Common myeloid progenitor, CD34-positive (primary cell): Measurements from ENCODE around the gene CDC42BPB.

Experiments
- CTCF ChIA-PET: fragments of 350-600 bp; sonication (Branson Sonifier 250); formaldehyde crosslinking; loops from one replicate; lab custom pipeline; 2021; ENCODE audit warnings: antibody characterized with exemption; lab: Charles Lee
- POLR2A ChIA-PET: fragments of 350-600 bp; sonication (Branson Sonifier 250); formaldehyde crosslinking; loops from one replicate; lab custom pipeline; 2021; ENCODE audit warnings: antibody characterized with exemption; lab: Charles Lee
- DNase-seq, 3 donors: peaks; one replicate each; pipeline versions ENCODE4 v3.0.0 to v3.0.0-alpha.2; 2013
- H3K27ac ChIP-seq, 2 experiments: 1 replicate in 1 of 2; 2 replicates in 1 of 2; pipeline ENCODE4 v1.7.0; 2013; ENCODE audit warnings: inconsistent platforms in 2 of 2, low read length in 2 of 2, mild to moderate bottlenecking in 2 of 2, low read depth in 1 of 2, moderate library complexity in 1 of 2; ENCODE audit not compliant: severe bottlenecking in 2 of 2, insufficient read depth in 1 of 2, poor library complexity in 1 of 2
- H3K27me3 ChIP-seq, 5 experiments: replicated peaks in 2 of 5; 1 replicate in 3 of 5; 2 replicates in 2 of 5; pipeline versions ENCODE4 v1.6.1 to v1.7.0; 2013; ENCODE audit warnings: low read length in 4 of 5, mild to moderate bottlenecking in 2 of 5, moderate library complexity in 2 of 5, inconsistent platforms in 1 of 5; ENCODE audit not compliant: insufficient read depth in 5 of 5, control insufficient read depth in 4 of 5
- H3K36me3 ChIP-seq, 4 experiments: 1 replicate in 2 of 4; 2 replicates in 2 of 4; pipeline versions ENCODE4 v1.6.1 to v1.7.0; 2013; ENCODE audit warnings: low read length in 3 of 4, control low read depth in 1 of 4, mild to moderate bottlenecking in 1 of 4; ENCODE audit not compliant: control insufficient read depth in 4 of 4, insufficient read depth in 4 of 4
- H3K4me1 ChIP-seq, 4 experiments: 1 replicate in 3 of 4; 2 replicates in 1 of 4; pipeline versions ENCODE4 v1.6.1 to v1.7.1; 2013; ENCODE audit warnings: low read length in 3 of 4, mild to moderate bottlenecking in 3 of 4, control low read depth in 1 of 4, inconsistent platforms in 1 of 4, moderate library complexity in 1 of 4; ENCODE audit not compliant: control insufficient read depth in 4 of 4, insufficient read depth in 4 of 4; ENCODE audit errors: control extremely low read depth in 1 of 4
- H3K4me3 ChIP-seq, 7 experiments: 1 replicate in 4 of 7; 2 replicates in 3 of 7; pipeline versions ENCODE4 v1.5.1 to v1.7.0; 2013; ENCODE audit warnings: mild to moderate bottlenecking in 7 of 7, low read length in 6 of 7, moderate library complexity in 6 of 7, inconsistent platforms in 2 of 7, low read depth in 2 of 7, control low read depth in 1 of 7; ENCODE audit not compliant: insufficient read depth in 4 of 7, control insufficient read depth in 1 of 7; ENCODE audit errors: extremely low read depth in 1 of 7
- H3K9me3 ChIP-seq, 5 experiments: 1 replicate in 4 of 5; 2 replicates in 1 of 5; pipeline versions ENCODE4 v1.6.1 to v1.7.1; 2013; ENCODE audit warnings: low read length in 4 of 5, mild to moderate bottlenecking in 2 of 5, inconsistent platforms in 1 of 5, low read depth in 1 of 5, moderate library complexity in 1 of 5; ENCODE audit not compliant: control insufficient read depth in 4 of 5, insufficient read depth in 2 of 5; ENCODE audit errors: control extremely low read depth in 1 of 5
- WGBS: methylation state at CpG from one replicate; pipeline ENCODE4 v1.1.5; 2013; ENCODE audit not compliant: insufficient coverage; 5-methylcytosine and 5-hydroxymethylcytosine counted together

Gene CDC42BPB

GRCh38 chr14:103014466-103015228 is 42.7 kb downstream of the CDC42BPB start:
- ChIA-PET POLR2A (interaction anchor here (0.6 kb wide), 1 partner anchor 35 kb away, joined by 3 read pairs; no protein-coding TSS in a partner anchor), CTCF (interaction anchor here (1.1 to 1.3 kb wide), 2 partner anchors 13 to 17 kb away, joined by 3 read pairs; no protein-coding TSS in a partner anchor)
- peaks cover 0 to 18% (median 14%) of the 10 kb centered on the region in 4 experiments for H3K4me1 ChIP-seq
- DNase-seq, result peak; percentile 29 to 49 (median 37)
- WGBS, result 14% methylated on average over 4 of the region's 11 CpGs
- no peaks in the 10 kb centered on the region for H3K9me3 ChIP-seq
- peaks cover 0 to 3% (median 0%) of the 10 kb centered on the region in 5 experiments for H3K27me3 ChIP-seq
- H3K4me3 ChIP-seq, result peak overlapping the region in 4 of 7 experiments; percentile 38 to 73 (median 40)
- H3K36me3 ChIP-seq, result no peaks in the 10 kb centered on the region
- H3K27ac ChIP-seq, result peak overlapping the region in 1 of 2 experiments; percentile 52

DNA sequence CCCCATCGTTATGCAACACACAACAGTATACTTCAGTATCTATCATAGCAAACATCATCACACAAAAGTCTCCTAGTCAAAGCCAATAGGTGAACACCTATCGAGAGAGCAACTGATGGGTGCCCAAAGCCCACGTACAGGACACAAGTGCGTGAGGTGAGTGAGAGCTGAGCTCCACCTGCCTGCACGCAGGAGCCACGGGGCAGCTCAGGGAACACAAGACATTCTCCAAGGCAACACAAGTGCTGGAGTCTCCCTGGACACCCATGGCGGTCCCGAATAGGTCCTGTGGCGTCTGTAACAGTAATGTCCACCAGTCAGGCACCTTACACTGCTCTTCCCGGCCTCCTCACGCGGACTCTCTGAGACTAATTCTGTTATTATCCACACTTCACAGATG is 44.3 kb downstream of the CDC42BPB start:
- no peaks in the 10 kb centered on the region for H3K9me3 ChIP-seq
- no peak overlapping the region for H3K4me3 ChIP-seq
- ChIA-PET CTCF (no interaction called here), POLR2A (no interaction called here)
- peaks cover 0 to 2% (median 0%) of the 10 kb centered on the region in 4 experiments for H3K36me3 ChIP-seq
- H3K4me1 ChIP-seq, result peaks cover 0 to 18% (median 14%) of the 10 kb centered on the region in 4 experiments
- 95% methylated on average over 12 of the region's 12 CpGs for WGBS
- H3K27ac ChIP-seq, result no peak overlapping the region
- DNase-seq, result no peak
- no peaks in the 10 kb centered on the region for H3K27me3 ChIP-seq

- Histone ChIP-seq H3K4me1 (peaks cover 0 to 5% (median 2%) of the 10 kb centered on the region in 4 experiments), H3K4me3 (no peak overlapping the region), H3K27me3 (no peaks in the 10 kb centered on the region), H3K36me3 (peaks cover 0 to 6% (median 0%) of the 10 kb centered on the region in 4 experiments), H3K27ac (no peak overlapping the region), H3K9me3 (no peaks in the 10 kb centered on the region)
- CTCF ChIA-PET, result no interaction called here
- DNase-seq, result no peak
- POLR2A ChIA-PET, result no interaction called here
- 94% methylated on average over 2 of the region's 2 CpGs for WGBS
These were observed 47.8 kb downstream of the CDC42BPB start for GRCh38 chr14:103009559-103009958.

- CTCF ChIA-PET, result interaction anchor here (0.9 kb wide), 1 partner anchor 39 kb away, joined by 3 read pairs; no protein-coding TSS in a partner anchor
- DNase-seq, result peak in 2 of 3 donors; percentile 48 to 57
- 87% methylated on average over 15 of the region's 15 CpGs for WGBS
- Histone ChIP-seq H3K4me3 (no peak overlapping the region), H3K4me1 (no peaks in the 10 kb centered on the region), H3K36me3 (peaks cover 0 to 6% (median 0%) of the 10 kb centered on the region in 4 experiments), H3K27ac (no peak overlapping the region), H3K27me3 (no peaks in the 10 kb centered on the region), H3K9me3 (no peaks in the 10 kb centered on the region)
- POLR2A ChIA-PET, result no interaction called here
These were observed 48.5 kb downstream of the CDC42BPB start for GRCh38 chr14:103008768-103009357.

DNA sequence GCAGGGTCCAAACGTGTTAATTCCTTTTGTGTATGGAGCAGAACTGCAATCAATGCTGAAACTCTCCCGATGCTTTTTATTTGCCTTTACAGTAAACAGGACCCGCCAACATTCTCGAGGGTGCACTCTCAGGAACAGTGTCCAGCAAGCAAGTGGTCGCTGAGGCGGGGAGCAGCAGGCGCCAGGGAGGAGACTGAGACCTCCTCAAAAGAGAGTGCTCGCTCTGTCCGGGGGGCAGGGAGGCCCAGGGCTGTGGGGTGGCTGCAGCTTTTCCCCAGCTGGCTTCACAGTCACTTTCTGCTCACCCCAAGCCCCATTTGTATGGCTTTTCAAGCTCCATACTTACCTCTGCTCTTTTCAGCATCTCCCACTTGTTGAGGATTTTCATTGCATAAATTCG is 49.2 kb downstream of the CDC42BPB start:
- Histone ChIP-seq H3K27me3 (no peaks in the 10 kb centered on the region), H3K27ac (no peak overlapping the region), H3K4me3 (no peak overlapping the region), H3K9me3 (no peaks in the 10 kb centered on the region), H3K4me1 (no peaks in the 10 kb centered on the region), H3K36me3 (peaks cover 0 to 9% (median 0%) of the 10 kb centered on the region in 4 experiments)
- no peak for DNase-seq
- ChIA-PET POLR2A (no interaction called here), CTCF (interaction anchor here (0.9 kb wide), 1 partner anchor 38 kb away, joined by 3 read pairs; no protein-coding TSS in a partner anchor)
- WGBS, result 98% methylated on average over 8 of the region's 10 CpGs

DNA sequence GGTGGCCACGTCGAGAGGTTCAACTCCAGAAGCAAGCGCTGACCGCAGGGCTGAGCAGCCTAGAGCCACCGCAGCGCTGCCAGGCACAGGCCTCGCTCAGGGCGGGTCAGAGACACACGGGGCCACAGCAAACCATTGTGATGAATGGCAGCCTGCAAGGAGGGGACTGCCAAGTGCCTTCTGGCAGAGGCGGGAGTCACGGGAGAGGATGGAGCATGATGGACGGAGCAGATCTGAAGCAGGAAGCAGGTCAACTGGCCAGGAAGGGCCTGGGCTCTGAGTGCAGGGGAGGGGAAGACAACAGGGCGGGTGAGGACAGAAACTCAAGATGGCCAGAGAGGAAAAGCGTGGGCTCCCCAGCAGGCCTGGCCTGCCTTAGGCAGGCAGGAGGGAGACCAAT is 49.8 kb downstream of the CDC42BPB start:
- CTCF ChIA-PET, result no interaction called here
- DNase-seq, result no peak
- Histone ChIP-seq H3K27me3 (no peaks in the 10 kb centered on the region), H3K4me3 (no peak overlapping the region), H3K4me1 (no peaks in the 10 kb centered on the region), H3K27ac (no peak overlapping the region), H3K36me3 (peaks cover 0 to 9% (median 0%) of the 10 kb centered on the region in 4 experiments), H3K9me3 (no peaks in the 10 kb centered on the region)
- POLR2A ChIA-PET, result no interaction called here
- WGBS, result 100% methylated on average over 12 of the region's 14 CpGs
